CD4-positive, alpha-beta T cell (primary cell): Measurements from ENCODE around the gene ZC3H14. TPM values are rescaled to one million over a fixed set of nuclear protein-coding genes. Genes with fewer than 3 reads are reported as not detected.

Experiments used
- ATAC-seq: fragments of 200-7000 bp; cut with Tn5 transposase; one replicate; pipeline ENCODE4 v1.10.0; 2022; ENCODE audit warnings: mild to moderate bottlenecking; ENCODE audit not compliant: poor library complexity
- CTCF ChIA-PET: fragments of 350-600 bp; sonication (Branson Sonifier 250); formaldehyde crosslinking; loops from one replicate; lab custom pipeline; 2021; ENCODE audit warnings: antibody characterized with exemption, inconsistent platforms; lab: Charles Lee
- POLR2A ChIA-PET: fragments of 350-600 bp; sonication (Branson Sonifier 250); formaldehyde crosslinking; loops from one replicate; lab custom pipeline; 2021; ENCODE audit warnings: antibody characterized with exemption, inconsistent platforms; lab: Charles Lee
- DNase-seq, 14 experiments: peaks; one replicate each; pipeline ENCODE4 v3.0.0-alpha.2; 2013 to 2020; ENCODE audit warnings: mixed read lengths in 2 of 14
- H3K27ac ChIP-seq, 2 donors: one replicate each; pipeline versions ENCODE4 v1.5.1 to v1.7.0; 2013; ENCODE audit warnings: low read length in 2 of 2, low read depth in 1 of 2, mild to moderate bottlenecking in 1 of 2
- H3K27me3 ChIP-seq, 2 experiments: 1 replicate in 1 of 2; 2 replicates in 1 of 2; pipeline versions ENCODE4 v1.6.1 to v1.7.0; 2013; ENCODE audit warnings: low read length in 2 of 2, control low read depth in 1 of 2, mild to moderate bottlenecking in 1 of 2, moderate library complexity in 1 of 2; ENCODE audit not compliant: insufficient read depth in 2 of 2, control insufficient read depth in 1 of 2
- H3K36me3 ChIP-seq: one replicate; pipeline ENCODE4 v1.6.1; 2013; ENCODE audit warnings: low read length, control low read depth; ENCODE audit not compliant: insufficient read depth
- H3K4me1 ChIP-seq: one replicate; pipeline ENCODE4 v1.6.1; 2013; ENCODE audit warnings: low read length, control low read depth; ENCODE audit not compliant: insufficient read depth
- H3K4me3 ChIP-seq: one replicate; pipeline ENCODE4 v1.5.1; 2013; ENCODE audit warnings: mild to moderate bottlenecking, low read length, moderate library complexity
- H3K9me3 ChIP-seq, 2 experiments: 1 replicate in 1 of 2; 2 replicates in 1 of 2; pipeline versions ENCODE4 v1.6.1 to v1.7.0; 2013; ENCODE audit warnings: low read length in 2 of 2, mild to moderate bottlenecking in 2 of 2, control low read depth in 1 of 2, moderate library complexity in 1 of 2; ENCODE audit not compliant: control insufficient read depth in 1 of 2, insufficient read depth in 1 of 2
- H3K27ac Mint-ChIP-seq: one replicate; pipeline ENCODE4 v1.8.0; 2020; ENCODE audit warnings: mixed read lengths
- H3K27me3 Mint-ChIP-seq: one replicate; pipeline ENCODE4 v1.8.0; 2021; ENCODE audit warnings: mixed read lengths
- H3K36me3 Mint-ChIP-seq: one replicate; pipeline ENCODE4 v1.8.0; 2021; ENCODE audit warnings: low read depth, mixed read lengths
- H3K4me1 Mint-ChIP-seq: one replicate; pipeline ENCODE4 v1.8.0; 2021; ENCODE audit warnings: low read depth, mixed read lengths
- H3K4me3 Mint-ChIP-seq: one replicate; pipeline ENCODE4 v1.8.0; 2020; ENCODE audit warnings: mild to moderate bottlenecking, mixed read lengths
- H3K9me3 Mint-ChIP-seq: one replicate; pipeline ENCODE4 v1.8.0; 2020; ENCODE audit warnings: mixed read lengths
- CTCF ChIP-seq: fragments of 200-600 bp; IDR thresholded peaks from one replicate; pipeline ENCODE4 v1.8.0; 2022; ENCODE audit warnings: antibody characterized with exemption, mild to moderate bottlenecking
- intact Hi-C, 2 experiments: fragments of 100-400 bp; cut with DNase I in 1 of 2; cut with micrococcal nuclease in 1 of 2; formaldehyde crosslinking; loops; one replicate each; pipeline versions ENCODE4 v1.15.1 to v1.9.0; 2023 to 2025; cut with DNase I, micrococcal nuclease
- total RNA-seq, 174 experiments: library from RNA in 2 of 174; stranded (reverse) in 2 of 174; gene quantifications; one replicate each; pipeline ENCODE4 v1.2.3 and lab custom pipeline; 2021 to 2026

Gene ZC3H14
- total RNA-seq, 2 experiments from 2014 or later: 36.5 to 40.2 TPM

DNA sequence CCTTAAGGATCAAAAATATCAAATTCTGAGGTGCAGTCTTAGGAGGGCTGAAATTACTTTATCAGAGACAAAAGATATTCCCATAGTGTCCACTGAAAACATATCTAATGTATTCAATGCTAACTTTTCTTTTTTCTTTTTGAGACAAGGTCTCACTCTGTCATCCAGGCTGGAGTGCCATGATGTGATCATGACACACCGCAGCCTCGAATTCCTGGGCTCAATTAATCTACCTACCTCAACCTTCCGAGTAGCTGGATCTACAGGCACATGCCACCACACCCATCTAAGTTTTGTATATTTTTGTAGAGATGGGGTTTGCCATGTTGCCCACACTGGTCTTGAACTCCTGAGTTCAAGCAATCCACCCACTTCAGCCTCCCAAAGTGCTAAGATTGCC, 68.3 kb downstream of the ZC3H14 start:
- H3K27ac ChIP-seq: no peak overlapping the region
- H3K9me3 Mint-ChIP-seq: no peaks in the 10 kb centered on the region
- no peaks in the 10 kb centered on the region for H3K27me3 ChIP-seq
- no peak overlapping the region for H3K4me3 ChIP-seq
- no peak overlapping the region for H3K4me3 Mint-ChIP-seq
- no peak for TF ChIP-seq CTCF
- H3K4me1 ChIP-seq: no peaks in the 10 kb centered on the region
- peaks cover 2% of the 10 kb centered on the region for H3K36me3 ChIP-seq
- no peak overlapping the region for H3K27ac Mint-ChIP-seq
- H3K27me3 Mint-ChIP-seq: no peaks in the 10 kb centered on the region
- intact Hi-C loops: no loop called here
- ChIA-PET CTCF (no interaction called here), POLR2A (no interaction called here)
- DNase-seq: no peak
- no peak for ATAC-seq
- peaks cover 12% of the 10 kb centered on the region for H3K36me3 Mint-ChIP-seq
- H3K4me1 Mint-ChIP-seq: no peaks in the 10 kb centered on the region
- H3K9me3 ChIP-seq: no peaks in the 10 kb centered on the region

DNA sequence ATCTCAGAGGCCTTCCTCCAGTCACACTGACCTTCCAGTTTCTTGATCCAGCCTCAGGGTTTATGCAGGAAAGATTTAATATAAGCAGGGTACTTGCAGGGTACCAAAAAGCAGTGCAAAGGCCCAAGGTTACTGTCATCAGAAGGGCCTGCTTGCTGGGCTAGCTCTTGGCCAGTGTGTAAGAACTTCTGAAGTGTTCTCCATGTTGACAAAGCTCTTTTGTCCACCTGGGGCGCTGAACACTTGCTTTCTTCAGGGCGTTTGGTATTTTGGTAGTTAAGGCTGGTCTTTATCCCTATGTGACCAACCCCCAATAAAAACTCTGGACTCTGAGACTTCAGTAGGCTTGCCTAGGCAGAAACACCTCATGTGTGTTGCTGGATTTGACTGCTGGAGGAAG, 69.7 kb downstream of the ZC3H14 start:
- Histone ChIP-seq H3K4me1 (no peaks in the 10 kb centered on the region), H3K27me3 (no peaks in the 10 kb centered on the region), H3K36me3 (no peaks in the 10 kb centered on the region), H3K4me3 (no peak overlapping the region), H3K27ac (no peak overlapping the region), H3K9me3 (no peaks in the 10 kb centered on the region)
- CTCF ChIA-PET: no interaction called here
- Mint-ChIP-seq H3K4me1 (no peaks in the 10 kb centered on the region), H3K27ac (no peak overlapping the region), H3K36me3 (peaks cover 12% of the 10 kb centered on the region), H3K4me3 (no peak overlapping the region), H3K27me3 (no peaks in the 10 kb centered on the region), H3K9me3 (no peaks in the 10 kb centered on the region)
- POLR2A ChIA-PET: no interaction called here
- DNase-seq: no peak
- no peak for ATAC-seq
- no peak for TF ChIP-seq CTCF
- intact Hi-C loops: no loop called here

GRCh38 chr14:88639221-88639620, 76.4 kb downstream of the ZC3H14 start:
- intact Hi-C loops: no loop called here
- Histone ChIP-seq H3K9me3 (peaks cover 0 to 6% of the 10 kb centered on the region in 2 experiments), H3K4me3 (no peak overlapping the region), H3K36me3 (no peaks in the 10 kb centered on the region), H3K27me3 (no peaks in the 10 kb centered on the region), H3K4me1 (no peaks in the 10 kb centered on the region), H3K27ac (no peak overlapping the region)
- Mint-ChIP-seq H3K9me3 (peaks cover 9% of the 10 kb centered on the region), H3K4me1 (no peaks in the 10 kb centered on the region), H3K27me3 (no peaks in the 10 kb centered on the region), H3K36me3 (peaks cover 69% of the 10 kb centered on the region), H3K27ac (no peak overlapping the region), H3K4me3 (no peak overlapping the region)
- no peak for DNase-seq
- ATAC-seq: no peak
- no peak for TF ChIP-seq CTCF
- ChIA-PET CTCF (no interaction called here), POLR2A (no interaction called here)
